ENCODE measurements around the gene TRAPPC13. TPM values are rescaled to one million over a fixed set of nuclear protein-coding genes. Genes with fewer than 3 reads are reported as not detected.
"Not testable (repeated sequence)": the region's sequence is repeated elsewhere in the genome, so short reads cannot be mapped to it uniquely, and the experiment has no call there.

Gene TRAPPC13
- total RNA-seq, 4 donors from 2014 or later: 11.4 to 18.1 (median 14.2) TPM

DNA sequence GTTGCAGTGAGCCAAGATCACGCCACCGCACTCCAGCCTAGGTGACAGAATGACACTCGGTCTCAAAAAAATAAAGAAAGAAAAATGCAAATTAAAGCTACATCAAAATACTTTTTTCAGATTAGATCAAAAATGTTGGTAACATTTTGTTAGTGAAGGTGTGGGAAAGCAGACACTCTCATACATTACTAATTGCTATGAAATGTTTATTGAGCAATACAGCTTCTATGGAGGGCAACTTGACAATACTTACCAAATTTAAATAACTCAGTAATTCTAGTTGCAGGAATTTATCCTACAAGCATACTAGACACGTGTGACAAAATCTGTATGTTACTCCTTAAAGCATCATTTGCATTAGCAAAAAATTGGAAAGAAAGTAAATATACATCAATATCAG, 4.8 kb upstream of the TRAPPC13 start:
- WGBS, 2 donors: 89 to 90% methylated on average over 4 of the region's 4 CpGs
- intact Hi-C loops (cut with DNase I; ENCODE audit: low total_unique reads): no loop called here
- DNase-seq (ENCODE audit: low spot score in 2 of 2): no peak
- no peak overlapping the region for H3K4me3 ChIP-seq (ENCODE audit: low read depth, poor library complexity, severe bottlenecking)
- TF ChIP-seq, protein P1, sequence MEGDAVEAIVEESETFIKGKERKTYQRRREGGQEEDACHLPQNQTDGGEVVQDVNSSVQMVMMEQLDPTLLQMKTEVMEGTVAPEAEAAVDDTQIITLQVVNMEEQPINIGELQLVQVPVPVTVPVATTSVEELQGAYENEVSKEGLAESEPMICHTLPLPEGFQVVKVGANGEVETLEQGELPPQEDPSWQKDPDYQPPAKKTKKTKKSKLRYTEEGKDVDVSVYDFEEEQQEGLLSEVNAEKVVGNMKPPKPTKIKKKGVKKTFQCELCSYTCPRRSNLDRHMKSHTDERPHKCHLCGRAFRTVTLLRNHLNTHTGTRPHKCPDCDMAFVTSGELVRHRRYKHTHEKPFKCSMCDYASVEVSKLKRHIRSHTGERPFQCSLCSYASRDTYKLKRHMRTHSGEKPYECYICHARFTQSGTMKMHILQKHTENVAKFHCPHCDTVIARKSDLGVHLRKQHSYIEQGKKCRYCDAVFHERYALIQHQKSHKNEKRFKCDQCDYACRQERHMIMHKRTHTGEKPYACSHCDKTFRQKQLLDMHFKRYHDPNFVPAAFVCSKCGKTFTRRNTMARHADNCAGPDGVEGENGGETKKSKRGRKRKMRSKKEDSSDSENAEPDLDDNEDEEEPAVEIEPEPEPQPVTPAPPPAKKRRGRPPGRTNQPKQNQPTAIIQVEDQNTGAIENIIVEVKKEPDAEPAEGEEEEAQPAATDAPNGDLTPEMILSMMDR (IDR thresholded peaks at IDR 0.05): no peak
- no peak for TF ChIP-seq POLR2A (IDR thresholded peaks at IDR 0.05)

GRCh38 chr5:65621961-65622360, 2.9 kb upstream of the TRAPPC13 start:
- intact Hi-C loops (cut with DNase I; ENCODE audit: low total_unique reads); H3K4me3 ChIP-seq (ENCODE audit: low read depth, poor library complexity, severe bottlenecking); DNase-seq (ENCODE audit: low spot score in 2 of 2): not testable (repeated sequence)
- 93 to 94% methylated on average over 4 of the region's 4 CpGs for WGBS, 2 donors

DNA sequence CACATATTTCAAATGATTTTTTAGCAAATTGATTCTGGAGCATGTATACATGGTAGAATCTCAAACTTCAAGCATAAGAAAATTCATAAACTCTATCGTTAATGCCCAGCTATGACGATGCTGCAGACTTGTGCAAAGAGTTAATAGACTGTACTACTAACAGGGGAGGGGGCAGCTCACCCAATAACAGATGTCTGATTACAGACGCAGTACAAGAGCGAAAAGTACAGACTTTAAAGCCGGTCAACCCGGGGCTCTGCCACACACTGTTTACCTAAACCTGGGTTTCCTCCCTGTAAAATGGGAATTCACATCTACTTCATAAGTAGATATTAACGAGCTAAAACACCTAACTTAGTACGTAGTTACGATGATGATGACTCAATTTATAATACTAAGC, 1.3 kb upstream of the TRAPPC13 start:
- TF ChIP-seq, protein P1 (IDR thresholded peaks at IDR 0.05): no peak
- no peak for TF ChIP-seq POLR2A (IDR thresholded peaks at IDR 0.05)
- H3K4me3 ChIP-seq (ENCODE audit: low read depth, poor library complexity, severe bottlenecking): peak overlapping the region; percentile 95
- 6% methylated on average over 9 of the region's 9 CpGs for WGBS, 2 donors
- no peak for DNase-seq (ENCODE audit: low spot score in 2 of 2)
- intact Hi-C loops (cut with DNase I; ENCODE audit: low total_unique reads): no loop called here

GRCh38 chr5:65624025-65624570, 729 bp upstream of the TRAPPC13 start, which contains the start of gene TRIM23:
Gene TRIM23 (minus strand): TSS chr5:65624333. CDS start chr5:65624274, 59 bp downstream.
- peak within 1 kb of the TSS; percentile 95 for H3K4me3 ChIP-seq (ENCODE audit: low read depth, poor library complexity, severe bottlenecking)
- 0 to 1% methylated on average over 28 to 29 of the region's 32 CpGs for WGBS, 2 donors
- intact Hi-C loops (cut with DNase I; ENCODE audit: low total_unique reads): no loop called here
- TF ChIP-seq POLR2A (IDR thresholded peaks at IDR 0.05): no peak
- TF ChIP-seq, protein P1 (IDR thresholded peaks at IDR 0.05): no peak
- peak; percentile 91 to 97 for DNase-seq (ENCODE audit: low spot score in 2 of 2)

- DNase-seq (ENCODE audit: low spot score in 2 of 2): no peak
- intact Hi-C loops (cut with DNase I; ENCODE audit: low total_unique reads): no loop called here
- H3K4me3 ChIP-seq (ENCODE audit: low read depth, poor library complexity, severe bottlenecking): no peak overlapping the region
- 60 to 69% methylated on average over 6 of the region's 6 CpGs for WGBS, 2 donors
- TF ChIP-seq, protein P1 (IDR thresholded peaks at IDR 0.05): no peak
- TF ChIP-seq POLR2A (IDR thresholded peaks at IDR 0.05): no peak
These were observed 916 bp downstream of the TRAPPC13 start for GRCh38 chr5:65625743-65626142.

- TF ChIP-seq POLR2A (IDR thresholded peaks at IDR 0.05): no peak
- TF ChIP-seq, protein P1 (IDR thresholded peaks at IDR 0.05): no peak
- H3K4me3 ChIP-seq (ENCODE audit: low read depth, poor library complexity, severe bottlenecking): no peak overlapping the region
- intact Hi-C loops (cut with DNase I; ENCODE audit: low total_unique reads): no loop called here
- no peak for DNase-seq (ENCODE audit: low spot score in 2 of 2)
These were observed 6.2 kb downstream of the TRAPPC13 start for GRCh38 chr5:65630981-65631380.

All from lower leg skin (tissue), 4 donors.